ENCODE results near the gene BEST3. TPM values are rescaled to one million over a fixed set of nuclear protein-coding genes. Genes with fewer than 3 reads are reported as not detected.

The BEST3 gene
- total and polyA plus RNA-seq, 2 donors (not counting 3 experiments of a cell fraction or from before 2014, with no cell fraction given), result 0.12 to 0.18 TPM

- no peak overlapping the region for H2AFZ ChIP-seq (ENCODE audit: low read depth, low read length)
- no peak for TF ChIP-seq EZH2 (IDR thresholded peaks at IDR 0.05; ENCODE audit: borderline replicate concordance, low read depth, low read length, severe bottlenecking)
- H3K4me1 ChIP-seq (ENCODE audit: control insufficient read depth, extremely low read depth, insufficient read depth, low read length), result no peaks in the 10 kb centered on the region
- dilution Hi-C loops (cut with MboI; ENCODE audit: extremely low pct_ligation_motif_present, low sequenced_read_pairs) (no loop called here), intact Hi-C loops (cut with micrococcal nuclease) (no loop called here)
- no peak overlapping the region for H3K27ac ChIP-seq (ENCODE audit: insufficient read depth, low read depth, low read length)
- no peaks in the 10 kb centered on the region for H3K9me3 ChIP-seq (replicated peaks; ENCODE audit: control insufficient read depth, insufficient read depth, low read length)
- H3K79me2 ChIP-seq (ENCODE audit: control insufficient read depth, insufficient read depth, low read length), result no peaks in the 10 kb centered on the region
- ChIA-PET CTCF (no interaction called here), POLR2A (no interaction called here)
- FAIRE-seq (peak; percentile 24), DNase-seq (ENCODE audit: low read depth, low spot score) (no peak)
- no peaks in the 10 kb centered on the region for H3K36me3 ChIP-seq (ENCODE audit: control insufficient read depth in 2 of 2, extremely low read depth in 1 of 2, insufficient read depth in 2 of 2, low read length in 2 of 2)
- no peak overlapping the region for H3K4me2 ChIP-seq (ENCODE audit: insufficient read depth, low read length)
- no peak overlapping the region for H3K4me3 ChIP-seq (replicated peaks in 1 of 3; ENCODE audit: insufficient read depth in 1 of 3, low read depth in 1 of 3, low read length in 3 of 3)
- no peaks in the 10 kb centered on the region for H3K9me1 ChIP-seq (replicated peaks; ENCODE audit: control insufficient read depth, extremely low read depth, insufficient read depth, low read length)
- no TSS peak for BruUV-seq (replicated peaks)
- H4K20me1 ChIP-seq (replicated peaks; ENCODE audit: control insufficient read depth, extremely low read depth, insufficient read depth, low read length), result no peaks in the 10 kb centered on the region
- no peaks in the 10 kb centered on the region for H3K27me3 ChIP-seq (ENCODE audit: control insufficient read depth in 2 of 2, insufficient read depth in 2 of 2, low read length in 2 of 2)
- no peak overlapping the region for H3K9ac ChIP-seq (replicated peaks; ENCODE audit: extremely low read depth, insufficient read depth, low read length)
These were observed 66.0 kb downstream of the BEST3 start for GRCh38 chr12:69633061-69633460.

GRCh38 chr12:69630191-69630590 lies 68.9 kb downstream of the BEST3 start:
- H3K9ac ChIP-seq (replicated peaks; ENCODE audit: extremely low read depth, insufficient read depth, low read length), result no peak overlapping the region
- intact Hi-C loops (cut with micrococcal nuclease) (no loop called here), dilution Hi-C loops (cut with MboI; ENCODE audit: extremely low pct_ligation_motif_present, low sequenced_read_pairs) (no loop called here)
- DNase-seq (ENCODE audit: low read depth, low spot score) (no peak), FAIRE-seq (no peak)
- H3K4me3 ChIP-seq (replicated peaks in 1 of 3; ENCODE audit: insufficient read depth in 1 of 3, low read depth in 1 of 3, low read length in 3 of 3), result no peak overlapping the region
- no peaks in the 10 kb centered on the region for H3K36me3 ChIP-seq (ENCODE audit: control insufficient read depth in 2 of 2, extremely low read depth in 1 of 2, insufficient read depth in 2 of 2, low read length in 2 of 2)
- POLR2A ChIA-PET, result no interaction called here
- no peak overlapping the region for H2AFZ ChIP-seq (ENCODE audit: low read depth, low read length)
- no peaks in the 10 kb centered on the region for H4K20me1 ChIP-seq (replicated peaks; ENCODE audit: control insufficient read depth, extremely low read depth, insufficient read depth, low read length)
- CTCF ChIA-PET, result interaction anchor here (2.3 kb wide), 1 partner anchor 10 kb away, joined by 16 read pairs; no protein-coding TSS in a partner anchor
- H3K9me3 ChIP-seq (replicated peaks; ENCODE audit: control insufficient read depth, insufficient read depth, low read length), result no peaks in the 10 kb centered on the region
- TF ChIP-seq POLR2A (IDR thresholded peaks at IDR 0.05; ENCODE audit: low read depth, low read length) (no peak), FOS (IDR thresholded peaks at IDR 0.05; ENCODE audit: borderline replicate concordance, insufficient read depth, low read length) (no peak), CTCF (IDR thresholded peaks at IDR 0.05; ENCODE audit: extremely low read depth in 1 of 2, insufficient read depth in 1 of 2, low read depth in 1 of 2, low read length in 2 of 2) (no peak), MYC (IDR thresholded peaks at IDR 0.05; ENCODE audit: low read depth, low read length) (no peak), EZH2 (IDR thresholded peaks at IDR 0.05; ENCODE audit: borderline replicate concordance, low read depth, low read length, severe bottlenecking) (no peak), GATA2 (IDR thresholded peaks at IDR 0.05; ENCODE audit: insufficient read depth, insufficient read length, low read depth, low read length) (no peak), JUN (IDR thresholded peaks at IDR 0.05; ENCODE audit: borderline replicate concordance, insufficient read depth, insufficient read length, low read depth) (no peak), POLR2AphosphoS5 (IDR thresholded peaks at IDR 0.05; ENCODE audit: insufficient read depth, low read depth, low read length) (no peak)
- TF ChIP-seq, protein P1, sequence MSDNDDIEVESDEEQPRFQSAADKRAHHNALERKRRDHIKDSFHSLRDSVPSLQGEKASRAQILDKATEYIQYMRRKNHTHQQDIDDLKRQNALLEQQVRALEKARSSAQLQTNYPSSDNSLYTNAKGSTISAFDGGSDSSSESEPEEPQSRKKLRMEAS (IDR thresholded peaks at IDR 0.05; ENCODE audit: insufficient read depth, insufficient read length), result no peak
- H3K4me2 ChIP-seq (ENCODE audit: insufficient read depth, low read length), result no peak overlapping the region
- H3K27ac ChIP-seq (ENCODE audit: insufficient read depth, low read depth, low read length), result no peak overlapping the region
- H3K4me1 ChIP-seq (ENCODE audit: control insufficient read depth, extremely low read depth, insufficient read depth, low read length), result no peaks in the 10 kb centered on the region
- BruUV-seq (replicated peaks), result no TSS peak
- H3K27me3 ChIP-seq (ENCODE audit: control insufficient read depth in 2 of 2, insufficient read depth in 2 of 2, low read length in 2 of 2), result peaks cover 0 to 2% of the 10 kb centered on the region in 2 experiments
- H3K9me1 ChIP-seq (replicated peaks; ENCODE audit: control insufficient read depth, extremely low read depth, insufficient read depth, low read length), result no peaks in the 10 kb centered on the region
- no peaks in the 10 kb centered on the region for H3K79me2 ChIP-seq (ENCODE audit: control insufficient read depth, insufficient read depth, low read length)
